Measurements from ENCODE around the gene KCNS3.

Gene KCNS3

GRCh38 chr2:17877811-17878280 is 621 bp upstream of the KCNS3 start:
- DNase-seq, result no peak

GRCh38 chr2:17879137-17879912 is 858 bp downstream of the KCNS3 start:
- peak in 31 of 56 donors; percentile 6 to 51 (median 28) for DNase-seq

DNA sequence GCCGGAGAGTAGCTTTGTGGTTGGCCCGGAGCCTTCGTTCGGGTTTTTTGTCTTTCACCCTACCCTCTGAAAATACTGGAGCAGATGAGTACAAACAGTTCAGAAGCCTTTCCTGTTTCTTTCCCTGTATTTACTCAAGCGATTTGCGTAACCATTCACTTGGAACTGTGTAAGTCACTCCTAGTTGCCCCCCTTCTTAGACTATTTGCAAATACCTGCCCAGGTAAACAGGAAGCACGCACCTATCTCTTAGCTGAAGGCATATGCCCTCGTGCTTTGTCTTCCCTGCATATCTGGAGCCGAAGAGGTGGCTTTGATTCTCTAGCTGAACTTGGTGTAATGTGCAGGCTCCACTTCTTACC is 1.4 kb downstream of the KCNS3 start:
- no peak for DNase-seq

DNA sequence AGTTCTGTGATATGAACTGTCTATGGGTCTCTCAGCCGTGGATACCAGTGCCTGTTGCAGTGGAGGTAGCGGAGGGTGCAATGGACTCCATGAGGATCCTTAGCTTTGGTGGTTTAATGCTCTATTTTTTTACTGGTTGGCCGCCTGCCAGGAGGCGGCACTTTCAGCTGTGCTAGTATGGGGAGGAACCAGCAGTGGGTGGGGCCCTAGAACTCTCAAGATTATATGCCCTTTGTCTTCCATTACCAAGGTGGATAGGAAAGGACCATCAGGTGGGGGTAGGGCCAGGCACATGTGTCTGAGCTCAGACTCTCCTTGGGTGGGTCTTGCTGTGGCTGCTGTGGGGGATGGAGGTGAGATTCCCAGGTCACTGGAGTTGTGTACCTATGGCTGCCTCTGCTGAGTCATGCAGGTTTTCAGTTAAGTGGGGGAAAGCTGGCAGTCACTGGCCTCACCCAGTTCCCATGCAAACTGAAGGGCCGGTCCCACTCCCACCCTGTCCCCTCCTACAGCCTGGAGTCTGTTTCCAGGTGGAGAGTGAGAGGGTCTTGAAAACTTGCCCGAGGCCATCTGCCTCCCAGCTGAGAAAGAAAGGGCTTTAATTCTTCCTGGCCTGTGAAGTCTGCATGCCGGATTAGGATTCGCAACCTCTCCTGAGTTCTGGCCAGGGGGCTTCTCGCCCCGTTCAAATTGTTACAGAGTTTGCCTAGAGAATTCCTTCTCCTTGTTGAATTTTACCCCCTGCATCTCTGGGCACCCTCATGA is 14.5 kb downstream of the KCNS3 start:
- DNase-seq, result no peak

DNA sequence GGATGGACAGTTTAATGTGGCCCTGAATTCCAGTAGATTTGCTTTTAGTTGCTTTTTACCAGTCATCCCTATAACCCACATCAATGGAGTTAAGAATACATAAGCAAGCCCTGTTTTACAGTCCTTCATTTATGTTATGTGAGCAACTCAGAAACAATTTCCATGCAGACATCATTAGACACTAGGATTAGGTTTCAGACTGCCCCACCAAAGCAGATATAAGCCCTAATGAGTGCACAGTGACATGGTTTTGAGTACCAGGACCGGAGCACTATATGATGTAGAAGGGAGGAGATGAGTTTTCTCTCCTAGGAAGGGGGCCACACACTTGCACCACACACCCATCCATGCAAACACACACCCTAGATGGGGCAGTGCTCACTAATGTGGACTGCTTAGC is 15.5 kb downstream of the KCNS3 start:
- no peak for DNase-seq

DNA sequence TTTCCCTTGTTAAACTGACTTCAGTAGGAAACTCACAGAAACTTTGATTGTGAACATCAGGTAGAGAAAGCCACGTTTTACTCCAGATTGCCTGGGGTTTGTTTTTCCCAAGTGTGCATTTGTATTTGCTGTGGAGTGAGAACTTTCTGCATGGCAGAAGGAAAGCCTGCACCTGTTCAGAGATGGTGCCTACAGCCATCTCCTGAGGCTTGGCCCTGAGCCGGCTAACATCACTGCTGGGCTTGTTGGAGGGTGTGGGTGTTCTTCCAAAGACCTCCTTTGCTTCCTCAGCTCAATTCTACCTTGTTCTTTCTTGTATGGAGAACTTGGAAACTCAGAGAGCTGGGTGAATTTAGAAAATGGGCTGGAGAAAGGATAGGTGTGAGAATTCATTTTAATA is 16.1 kb downstream of the KCNS3 start:
- no peak for DNase-seq

DNA sequence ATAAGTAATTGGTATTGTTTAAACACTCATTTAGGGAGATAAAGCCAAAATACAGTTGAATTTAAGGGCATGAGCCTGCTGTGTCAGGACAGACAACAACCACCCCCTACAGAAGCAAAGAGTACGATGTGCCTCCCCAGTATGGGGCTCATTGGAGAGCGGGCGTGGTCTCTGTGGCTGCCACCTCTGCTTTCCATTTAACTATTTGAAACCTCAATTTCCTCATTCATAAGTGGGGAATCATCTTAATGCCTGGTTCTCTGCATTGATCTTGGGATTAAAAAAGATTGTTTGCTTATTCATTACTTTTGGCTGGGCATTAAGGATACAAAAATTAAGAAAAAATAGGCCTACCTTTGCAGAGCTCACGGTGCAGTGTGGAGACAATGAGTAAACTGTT is 21.4 kb downstream of the KCNS3 start:
- DNase-seq, result no peak

- no peak for DNase-seq
Measured at GRCh38 chr2:17901246-17901645, 22.8 kb downstream of the KCNS3 start.

- no peak for DNase-seq
Measured at GRCh38 chr2:17910980-17911379, 32.5 kb downstream of the KCNS3 start.

GRCh38 chr2:17911491-17912260 is 33.2 kb downstream of the KCNS3 start:
- no peak for DNase-seq

DNA sequence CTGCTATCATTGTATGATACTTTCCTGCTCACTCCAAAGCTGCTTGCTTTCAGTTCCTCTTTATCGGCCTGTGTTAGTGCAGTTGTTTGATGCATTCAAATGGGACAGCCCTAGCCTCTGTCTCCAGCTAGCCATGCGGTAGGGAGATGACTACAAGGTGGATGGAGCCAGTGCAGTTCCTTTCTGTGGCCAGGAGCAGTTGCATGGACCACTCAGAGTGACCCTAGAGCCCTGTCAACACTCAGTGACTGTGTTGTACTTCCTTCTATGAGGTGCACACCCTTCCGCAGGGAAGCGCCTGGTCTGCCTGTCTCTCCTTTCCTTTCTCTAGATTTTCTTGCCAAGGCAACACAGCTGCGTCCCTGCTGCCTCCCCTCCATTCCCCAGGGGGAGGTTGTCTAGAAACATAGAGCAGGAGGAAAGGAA is 33.8 kb downstream of the KCNS3 start:
- no peak for DNase-seq

- DNase-seq, result no peak
Measured at GRCh38 chr2:17915099-17915498, 36.6 kb downstream of the KCNS3 start.

DNA sequence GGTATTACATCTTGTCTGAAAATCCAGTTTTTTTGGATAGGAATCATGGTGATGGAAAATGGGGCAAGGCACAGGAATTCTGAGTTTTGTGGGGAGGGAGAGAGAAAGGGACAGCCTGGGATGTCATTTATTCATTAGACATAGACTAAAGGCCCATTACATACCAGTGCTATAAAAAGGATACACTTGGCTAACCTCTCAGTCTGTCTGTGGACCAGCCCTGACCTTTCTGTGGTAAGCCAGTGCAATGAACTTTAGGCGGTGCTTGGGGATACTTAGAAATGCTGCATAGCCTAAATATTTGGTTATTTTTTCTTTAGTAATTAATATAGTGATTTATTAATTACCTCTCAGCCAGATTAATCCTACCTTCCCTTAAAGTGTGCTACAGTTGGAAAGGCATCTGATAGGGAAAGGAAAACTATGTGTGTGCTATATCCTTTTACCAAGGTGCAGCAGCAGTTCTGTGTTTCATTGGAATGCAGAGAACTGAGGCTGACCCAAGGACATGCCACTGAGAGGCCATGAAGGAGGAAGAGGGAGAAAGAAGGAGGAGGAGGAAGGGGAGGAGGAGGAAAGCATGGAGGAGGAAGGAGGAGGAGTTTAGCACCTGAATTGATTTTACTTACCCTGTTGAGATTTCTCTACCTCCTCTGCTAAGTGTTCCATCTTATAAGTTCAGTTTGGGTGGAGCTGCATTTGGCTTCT is 37.5 kb downstream of the KCNS3 start:
- no peak for DNase-seq

GRCh38 chr2:17916584-17916983 is 38.1 kb downstream of the KCNS3 start:
- no peak for DNase-seq

DNA sequence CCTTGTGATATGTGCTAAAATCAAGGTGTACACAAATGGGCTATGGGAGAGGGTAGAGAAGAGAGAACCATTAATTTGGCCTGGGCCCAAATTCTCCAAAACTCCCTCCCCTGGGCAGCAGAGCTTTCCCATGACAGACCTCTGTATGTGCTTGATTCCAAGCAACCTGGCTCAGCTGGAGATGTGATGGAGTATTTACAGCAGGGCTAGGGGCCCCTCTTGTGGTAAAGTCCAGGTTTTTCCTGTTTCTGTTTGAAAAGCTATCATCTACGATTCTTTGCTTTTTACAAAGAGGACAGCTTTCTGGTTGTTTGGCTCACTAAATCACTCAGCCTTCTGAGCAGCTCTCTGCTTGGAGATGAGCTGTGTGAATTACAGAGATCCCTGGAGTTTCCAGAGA is 40.3 kb downstream of the KCNS3 start:
- peak in 1 of 56 donors; percentile 3 for DNase-seq

GRCh38 chr2:17930773-17931172 is 52.3 kb downstream of the KCNS3 start:
- DNase-seq, result no peak

DNA sequence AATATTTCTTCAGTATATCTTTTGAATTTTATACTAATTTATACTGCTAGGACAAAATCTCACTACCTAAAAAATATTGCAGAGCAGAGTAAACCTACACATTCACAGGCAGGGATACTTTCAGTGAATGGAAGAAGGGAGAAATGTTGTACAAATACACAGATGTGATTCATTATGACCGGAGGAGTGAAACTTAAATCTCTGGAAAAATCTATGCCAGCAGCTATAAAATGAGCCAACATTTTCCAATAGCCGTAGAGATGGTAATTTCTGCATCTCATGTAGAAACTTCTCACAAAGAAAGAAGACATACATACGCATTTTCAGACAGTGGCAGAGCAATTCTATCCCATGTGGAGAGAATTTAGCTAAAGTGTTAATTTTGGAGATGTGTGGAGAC is 54.8 kb downstream of the KCNS3 start:
- DNase-seq, result no peak

- no peak for DNase-seq
Measured at GRCh38 chr2:17934721-17935120, 56.3 kb downstream of the KCNS3 start.

DNA sequence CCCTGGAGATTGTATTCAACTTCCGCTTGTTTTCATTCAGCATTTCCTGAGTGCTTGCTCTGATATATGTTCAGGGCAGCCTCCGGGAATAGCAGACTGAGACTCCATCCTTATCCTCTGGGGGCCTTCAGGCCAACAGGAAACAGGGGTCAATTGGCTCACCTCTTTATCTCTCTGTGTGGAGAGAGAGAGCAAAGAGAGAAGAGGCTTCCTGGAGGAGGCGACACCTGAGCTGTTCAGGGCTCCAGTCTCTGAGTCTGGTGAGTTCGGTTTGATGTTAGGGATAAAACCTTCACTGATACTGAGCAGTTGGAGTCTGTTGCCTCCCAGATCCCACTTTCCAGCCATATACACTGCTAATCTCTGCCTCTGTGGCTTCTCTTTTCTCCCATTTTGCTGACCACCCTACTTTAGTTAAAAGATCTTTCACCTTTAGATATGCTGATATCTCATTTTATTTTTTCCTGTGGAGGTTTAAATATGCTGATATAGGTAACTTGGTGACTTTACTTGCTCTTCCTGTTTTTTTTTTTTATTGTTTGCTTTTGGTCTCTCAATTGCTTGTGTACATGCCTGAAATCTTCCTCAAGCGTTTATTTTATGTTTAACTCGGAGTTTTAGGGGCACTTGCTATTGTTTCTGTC is 56.9 kb downstream of the KCNS3 start:
- no peak for DNase-seq

DNA sequence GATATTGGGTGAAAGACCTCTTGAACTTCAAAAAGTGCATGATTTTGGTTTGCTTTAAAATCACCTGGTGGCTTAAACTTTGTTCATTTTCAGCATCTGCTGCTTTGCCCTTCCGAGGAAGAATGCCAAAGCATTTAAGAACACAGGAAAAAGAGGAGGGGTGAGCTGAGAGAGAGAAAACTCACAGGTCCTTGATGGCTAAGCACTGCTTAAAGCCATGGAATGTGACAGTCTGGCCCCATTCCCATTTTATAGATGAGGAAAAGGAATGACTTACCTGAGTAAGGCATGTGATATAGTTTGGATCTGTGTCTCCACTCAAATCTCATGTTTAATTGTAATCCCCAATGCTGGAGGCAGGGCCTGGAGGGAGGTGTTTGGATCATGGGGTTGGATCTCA is 58.1 kb downstream of the KCNS3 start:
- no peak for DNase-seq

- peak in 1 of 56 donors; percentile 2 for DNase-seq
Measured at GRCh38 chr2:17940091-17940630, 61.7 kb downstream of the KCNS3 start.

All from nucleus accumbens (tissue), 56 donors.